Upper lobe of left lung (tissue), 6 donors: ENCODE data around the gene ATXN7L1. TPM values are rescaled to one million over a fixed set of nuclear protein-coding genes. Genes with fewer than 3 reads are reported as not detected.

Source experiments
- ATAC-seq, 2 donors: fragments of 200-7000 bp; cut with Tn5 transposase; one replicate each; pipeline ENCODE4 v1.9.1; 2022; ENCODE audit warnings: mild to moderate bottlenecking in 2 of 2, moderate library complexity in 2 of 2; ENCODE audit not compliant: low FRiP score in 2 of 2
- DNase-seq, 2 donors: peaks; one replicate each; pipeline ENCODE4 v3.0.0-alpha.2; 2019 to 2020
- H3K27ac ChIP-seq, 4 donors: fragments of 200-600 bp; sonication (generic); one replicate each; pipeline ENCODE4 v1.5.1; 2016 to 2019
- H3K27me3 ChIP-seq, 4 donors: fragments of 200-600 bp; sonication (generic); one replicate each; pipeline ENCODE4 v1.5.1; 2017 to 2019
- H3K36me3 ChIP-seq, 4 donors: fragments of 200-600 bp; sonication (generic); one replicate each; pipeline ENCODE4 v1.5.1; 2016 to 2019
- H3K4me1 ChIP-seq, 4 donors: fragments of 200-600 bp; sonication (generic); one replicate each; pipeline ENCODE4 v1.5.1; 2018 to 2019
- H3K4me3 ChIP-seq, 4 donors: fragments of 200-600 bp; sonication (generic); one replicate each; pipeline ENCODE4 v1.5.1; 2017 to 2019; ENCODE audit warnings: mild to moderate bottlenecking in 2 of 4, moderate library complexity in 1 of 4
- H3K9me3 ChIP-seq, 4 donors: fragments of 200-600 bp; sonication (generic); one replicate each; pipeline ENCODE4 v1.5.1; 2018 to 2019
- EP300 ChIP-seq, 4 donors: sonication (generic); formaldehyde crosslinking; IDR thresholded peaks; one replicate each; pipeline ENCODE4 v1.5.1; 2017; ENCODE audit warnings: antibody characterized with exemption in 4 of 4, control low read depth in 2 of 4
- POLR2A ChIP-seq, 4 donors: fragments of 450-650 bp; IDR thresholded peaks; one replicate each; pipeline ENCODE4 v1.5.1; 2016 to 2017; ENCODE audit warnings: antibody characterized with exemption in 4 of 4, mild to moderate bottlenecking in 2 of 4
- POLR2AphosphoS5 ChIP-seq, 2 donors: sonication (generic); formaldehyde crosslinking; IDR thresholded peaks; one replicate each; pipeline ENCODE4 v1.5.1; 2017; ENCODE audit warnings: antibody characterized with exemption in 2 of 2
- WGBS, 2 donors: methylation state at CpG; one replicate each; pipeline ENCODE4 v1.1.5; 2017 to 2018; 5-methylcytosine and 5-hydroxymethylcytosine counted together
- total RNA-seq, 6 donors: library from RNA; depleted of rRNA in 4 of 6; stranded (reverse); fragments of >200 nt in 4 of 6; gene quantifications; one replicate each; pipeline versions ENCODE4 v1.1.0 to v1.2.1, GENCODE V29; 2016 to 2021
- TF ChIP-seq, protein P1 (sequence below), 6 experiments: fragments of 450-650 bp in 4 of 6; fragments of 200-600 bp in 2 of 6; sonication (generic) in 2 of 6; IDR thresholded peaks; one replicate each; pipeline ENCODE4 v1.5.1; 2016 to 2019; ENCODE audit warnings: antibody characterized with exemption in 6 of 6
- donor health status: DM: no; HTN: no; CAD: no; lungs with moderate emphysema.
- donor health status: DM: no; HTN: yes; CAD: no; lungs with severe emphysema.

ATXN7L1 gene
- total RNA-seq, 6 donors from 2014 or later: 7.1 to 43.0 (median 13.4) TPM

GRCh38 chr7:105718511-105718925 lies 157.9 kb downstream of the ATXN7L1 start:
- no peak overlapping the region for H3K4me3 ChIP-seq
- ATAC-seq (peak in 1 of 2 donors; percentile 46), DNase-seq (no peak)
- H3K9me3 ChIP-seq: no peaks in the 10 kb centered on the region
- TF ChIP-seq POLR2A (IDR thresholded peaks at IDR 0.05) (no peak), POLR2AphosphoS5 (IDR thresholded peaks at IDR 0.05) (no peak), EP300 (IDR thresholded peaks at IDR 0.05) (no peak)
- TF ChIP-seq, protein P1, sequence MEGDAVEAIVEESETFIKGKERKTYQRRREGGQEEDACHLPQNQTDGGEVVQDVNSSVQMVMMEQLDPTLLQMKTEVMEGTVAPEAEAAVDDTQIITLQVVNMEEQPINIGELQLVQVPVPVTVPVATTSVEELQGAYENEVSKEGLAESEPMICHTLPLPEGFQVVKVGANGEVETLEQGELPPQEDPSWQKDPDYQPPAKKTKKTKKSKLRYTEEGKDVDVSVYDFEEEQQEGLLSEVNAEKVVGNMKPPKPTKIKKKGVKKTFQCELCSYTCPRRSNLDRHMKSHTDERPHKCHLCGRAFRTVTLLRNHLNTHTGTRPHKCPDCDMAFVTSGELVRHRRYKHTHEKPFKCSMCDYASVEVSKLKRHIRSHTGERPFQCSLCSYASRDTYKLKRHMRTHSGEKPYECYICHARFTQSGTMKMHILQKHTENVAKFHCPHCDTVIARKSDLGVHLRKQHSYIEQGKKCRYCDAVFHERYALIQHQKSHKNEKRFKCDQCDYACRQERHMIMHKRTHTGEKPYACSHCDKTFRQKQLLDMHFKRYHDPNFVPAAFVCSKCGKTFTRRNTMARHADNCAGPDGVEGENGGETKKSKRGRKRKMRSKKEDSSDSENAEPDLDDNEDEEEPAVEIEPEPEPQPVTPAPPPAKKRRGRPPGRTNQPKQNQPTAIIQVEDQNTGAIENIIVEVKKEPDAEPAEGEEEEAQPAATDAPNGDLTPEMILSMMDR (IDR thresholded peaks at IDR 0.05): no peak
- peaks cover 0 to 6% (median 2%) of the 10 kb centered on the region in 4 donors for H3K4me1 ChIP-seq
- H3K27me3 ChIP-seq: no peaks in the 10 kb centered on the region
- no peaks in the 10 kb centered on the region for H3K36me3 ChIP-seq
- H3K27ac ChIP-seq: no peak overlapping the region
- 68 to 72% methylated on average over 3 to 4 of the region's 4 CpGs for WGBS, 2 donors

GRCh38 chr7:105715528-105715927 lies 160.9 kb downstream of the ATXN7L1 start:
- no peak for DNase-seq
- H3K27ac ChIP-seq: no peak overlapping the region

GRCh38 chr7:105713488-105714465 lies 162.6 kb downstream of the ATXN7L1 start:
- no peak for DNase-seq
- no peaks in the 10 kb centered on the region for H3K27me3 ChIP-seq
- H3K4me1 ChIP-seq: peaks cover 0 to 4% (median 2%) of the 10 kb centered on the region in 4 donors
- 71 to 83% methylated on average over 5 to 6 of the region's 6 CpGs for WGBS, 2 donors
- no peak for ATAC-seq
- no peak overlapping the region for H3K4me3 ChIP-seq
- TF ChIP-seq POLR2A (IDR thresholded peaks at IDR 0.05) (no peak), EP300 (IDR thresholded peaks at IDR 0.05) (no peak), POLR2AphosphoS5 (IDR thresholded peaks at IDR 0.05) (no peak)
- TF ChIP-seq, protein P1 (IDR thresholded peaks at IDR 0.05): no peak
- H3K27ac ChIP-seq: no peak overlapping the region
- H3K9me3 ChIP-seq: peaks cover 7 to 22% (median 15%) of the 10 kb centered on the region in 4 donors
- peaks cover 0 to 4% (median 0%) of the 10 kb centered on the region in 4 donors for H3K36me3 ChIP-seq

More at GRCh38 chr7:105715528-105715927, 160.9 kb downstream of the ATXN7L1 start:
- Histone ChIP-seq H3K9me3 (peaks cover 7 to 22% (median 15%) of the 10 kb centered on the region in 4 donors), H3K4me3 (no peak overlapping the region), H3K4me1 (peaks cover 0 to 6% (median 2%) of the 10 kb centered on the region in 4 donors), H3K36me3 (peaks cover 0 to 4% (median 0%) of the 10 kb centered on the region in 4 donors), H3K27me3 (no peaks in the 10 kb centered on the region)
- no peak for TF ChIP-seq POLR2AphosphoS5 (IDR thresholded peaks at IDR 0.05)
- TF ChIP-seq EP300 (IDR thresholded peaks at IDR 0.05): no peak
- TF ChIP-seq POLR2A (IDR thresholded peaks at IDR 0.05): no peak
- TF ChIP-seq, protein P1 (IDR thresholded peaks at IDR 0.05): no peak
- ATAC-seq: no peak

DNA sequence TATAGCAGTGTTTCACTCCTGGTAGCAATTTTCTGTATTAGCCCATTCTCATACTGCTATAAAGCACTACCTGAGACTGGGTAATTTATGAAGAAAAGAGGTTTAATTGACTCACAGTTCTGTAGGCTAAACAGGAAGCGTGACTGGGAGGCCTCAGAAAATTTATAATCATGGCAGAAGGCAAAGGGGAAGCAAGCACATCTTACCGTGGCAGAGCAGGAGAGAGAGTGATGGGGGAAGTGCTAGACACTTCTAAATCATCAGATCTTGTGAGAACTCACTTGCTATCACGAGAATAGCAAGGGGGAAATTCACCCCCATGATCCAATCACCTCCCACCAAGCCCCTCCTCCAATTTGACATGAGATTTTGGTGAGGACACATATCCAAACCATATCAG lies 163.5 kb downstream of the ATXN7L1 start:
- no peak for ATAC-seq
- H3K27ac ChIP-seq: no peak overlapping the region
- no peaks in the 10 kb centered on the region for H3K27me3 ChIP-seq
- TF ChIP-seq POLR2AphosphoS5 (IDR thresholded peaks at IDR 0.05): no peak
- no peak for TF ChIP-seq EP300 (IDR thresholded peaks at IDR 0.05)
- no peak for TF ChIP-seq POLR2A (IDR thresholded peaks at IDR 0.05)
- TF ChIP-seq, protein P1 (IDR thresholded peaks at IDR 0.05): no peak
- H3K36me3 ChIP-seq: peaks cover 0 to 4% (median 0%) of the 10 kb centered on the region in 4 donors
- peaks cover 7 to 22% (median 15%) of the 10 kb centered on the region in 4 donors for H3K9me3 ChIP-seq
- H3K4me3 ChIP-seq: no peak overlapping the region
- H3K4me1 ChIP-seq: peaks cover 5 to 9% (median 6%) of the 10 kb centered on the region in 4 donors
- no peak for DNase-seq
- WGBS, 2 donors: 59 to 79% methylated on average over 3 of the region's 3 CpGs
